Parathyroid adenoma (tissue), 2 donors: Measurements from ENCODE around the gene FRMD1.

Experiments used
- H2AFZ ChIP-seq: fragments of 300-600 bp; sonication (generic); one replicate; pipeline ENCODE4 v1.7.0; 2017; ENCODE audit warnings: antibody characterized with exemption, mild to moderate bottlenecking
- H3K27ac ChIP-seq: fragments of 300-600 bp; sonication (generic); one replicate; pipeline ENCODE4 v1.7.0; 2017
- H3K27me3 ChIP-seq: fragments of 300-600 bp; sonication (generic); one replicate; pipeline ENCODE4 v1.7.0; 2017; ENCODE audit warnings: low read length; ENCODE audit not compliant: control insufficient read depth, insufficient read depth
- H3K36me3 ChIP-seq: fragments of 300-600 bp; sonication (generic); one replicate; pipeline ENCODE4 v1.7.0; 2017; ENCODE audit warnings: low read length; ENCODE audit not compliant: control insufficient read depth, insufficient read depth
- H3K4me1 ChIP-seq: fragments of 300-600 bp; sonication (generic); one replicate; pipeline ENCODE4 v1.7.0; 2017; ENCODE audit warnings: control low read depth
- H3K4me2 ChIP-seq: fragments of 300-600 bp; sonication (generic); one replicate; pipeline ENCODE4 v1.7.0; 2017; ENCODE audit warnings: low read length
- H3K4me3 ChIP-seq: fragments of 300-600 bp; sonication (generic); one replicate; pipeline ENCODE4 v1.7.0; 2017; ENCODE audit warnings: low read depth, low read length
- H3K79me2 ChIP-seq: fragments of 300-600 bp; sonication (generic); one replicate; pipeline ENCODE4 v1.7.0; 2017; ENCODE audit warnings: control low read depth
- H3K9ac ChIP-seq: fragments of 300-600 bp; sonication (generic); one replicate; pipeline ENCODE4 v1.7.0; 2017; ENCODE audit warnings: mild to moderate bottlenecking
- H3K9me3 ChIP-seq: fragments of 300-600 bp; sonication (generic); one replicate; pipeline ENCODE4 v1.7.0; 2017; ENCODE audit warnings: low read length; ENCODE audit not compliant: control insufficient read depth
- CTCF ChIP-seq: fragments of 300-600 bp; sonication (generic); IDR thresholded peaks from one replicate; pipeline ENCODE4 v1.7.0; 2017; ENCODE audit warnings: antibody characterized with exemption, mild to moderate bottlenecking
- donor health status: primary hyperparathyroidism.

The FRMD1 gene

GRCh38 chr6:168012431-168013249 lies 66.4 kb downstream of the FRMD1 start:
- Histone ChIP-seq H3K27ac (no peak overlapping the region), H3K79me2 (no peaks in the 10 kb centered on the region), H3K4me1 (no peaks in the 10 kb centered on the region), H3K9me3 (no peaks in the 10 kb centered on the region), H2AFZ (no peak overlapping the region), H3K27me3 (no peaks in the 10 kb centered on the region), H3K9ac (no peak overlapping the region), H3K4me2 (no peak overlapping the region), H3K36me3 (no peaks in the 10 kb centered on the region), H3K4me3 (no peak overlapping the region)
- TF ChIP-seq CTCF = no peak

GRCh38 chr6:168011291-168011690 lies 67.7 kb downstream of the FRMD1 start:
- no peaks in the 10 kb centered on the region for H3K79me2 ChIP-seq
- no peak for TF ChIP-seq CTCF
- H3K4me1 ChIP-seq = no peaks in the 10 kb centered on the region
- no peaks in the 10 kb centered on the region for H3K36me3 ChIP-seq
- no peak overlapping the region for H2AFZ ChIP-seq
- H3K27ac ChIP-seq = no peak overlapping the region
- H3K9me3 ChIP-seq = no peaks in the 10 kb centered on the region
- H3K4me3 ChIP-seq = no peak overlapping the region
- no peak overlapping the region for H3K9ac ChIP-seq
- H3K4me2 ChIP-seq = no peak overlapping the region
- H3K27me3 ChIP-seq = no peaks in the 10 kb centered on the region

- TF ChIP-seq CTCF = no peak
- H3K36me3 ChIP-seq = no peaks in the 10 kb centered on the region
- H3K4me3 ChIP-seq = no peak overlapping the region
- H3K27me3 ChIP-seq = no peaks in the 10 kb centered on the region
- H3K27ac ChIP-seq = no peak overlapping the region
- no peak overlapping the region for H3K4me2 ChIP-seq
- H3K9ac ChIP-seq = no peak overlapping the region
- no peaks in the 10 kb centered on the region for H3K4me1 ChIP-seq
- no peaks in the 10 kb centered on the region for H3K9me3 ChIP-seq
- no peaks in the 10 kb centered on the region for H3K79me2 ChIP-seq
- no peak overlapping the region for H2AFZ ChIP-seq
Measured at GRCh38 chr6:168009331-168009730, 69.7 kb downstream of the FRMD1 start.

- no peak overlapping the region for H3K4me2 ChIP-seq
- H3K27ac ChIP-seq = no peak overlapping the region
- no peaks in the 10 kb centered on the region for H3K36me3 ChIP-seq
- H3K9me3 ChIP-seq = no peaks in the 10 kb centered on the region
- no peak overlapping the region for H3K9ac ChIP-seq
- H3K4me3 ChIP-seq = no peak overlapping the region
- H3K4me1 ChIP-seq = no peaks in the 10 kb centered on the region
- no peaks in the 10 kb centered on the region for H3K79me2 ChIP-seq
- no peak overlapping the region for H2AFZ ChIP-seq
- H3K27me3 ChIP-seq = no peaks in the 10 kb centered on the region
- TF ChIP-seq CTCF = no peak
Measured at GRCh38 chr6:168007592-168008338, 71.2 kb downstream of the FRMD1 start.
